SK-N-MC (cell line): ENCODE data around the gene DGCR2.
"Not testable (repeated sequence)": the region's sequence is repeated elsewhere in the genome, so short reads cannot be mapped to it uniquely, and the experiment has no call there.

ENCODE experiments used
- DNase-seq: peaks from one replicate; pipeline ENCODE4 v3.0.0-alpha.2; 2011; ENCODE audit warnings: low read depth, low spot score
- H3K27ac ChIP-seq: fragments of 200-600 bp; sonication (generic); 2 replicates; pipeline ENCODE4 v1.5.1; 2016; ENCODE audit warnings: mixed run types
- H3K36me3 ChIP-seq: fragments of 200-600 bp; sonication (generic); 2 replicates; pipeline ENCODE4 v1.6.1; 2017; ENCODE audit warnings: antibody characterized with exemption, low read length, mixed read lengths; ENCODE audit not compliant: insufficient read depth
- H3K4me3 ChIP-seq: fragments of 200-600 bp; sonication (generic); 2 replicates; pipeline ENCODE4 v1.5.1; 2016
- H3K9ac ChIP-seq: fragments of 200-600 bp; sonication (generic); 2 replicates; pipeline ENCODE4 v1.8.0; 2017; ENCODE audit warnings: mixed run types, mixed read lengths; ENCODE audit not compliant: insufficient read length
- H3K9me3 ChIP-seq: fragments of 200-600 bp; sonication (generic); 2 replicates; pipeline ENCODE4 v1.6.1; 2017; ENCODE audit warnings: low read depth, mild to moderate bottlenecking, antibody characterized with exemption, low read length, moderate library complexity, mixed read lengths
- EZH2 ChIP-seq: fragments of 200-600 bp; sonication (generic); IDR thresholded peaks from one replicate; pipeline ENCODE4 v1.6.1; 2017; ENCODE audit warnings: antibody characterized with exemption
- FOXP2 ChIP-seq: optimal IDR thresholded peaks from 2 replicates; pipeline ENCODE3; 2011; ENCODE audit warnings: mild to moderate bottlenecking, moderate library complexity; ENCODE audit not compliant: insufficient read depth; ENCODE audit errors: extremely low read length, control extremely low read depth
- POLR2AphosphoS5 ChIP-seq: IDR thresholded peaks from 2 replicates; pipeline ENCODE4 v1.6.1; 2012; ENCODE audit warnings: mild to moderate bottlenecking, low read depth, low read length, borderline replicate concordance

DGCR2 gene

GRCh38 chr22:19038728-19039447 lies 83.3 kb downstream of the DGCR2 start:
- H3K9ac ChIP-seq, result no peak overlapping the region
- no peak overlapping the region for H3K27ac ChIP-seq
- H3K36me3 ChIP-seq, result no peaks in the 10 kb centered on the region; the same call in 1 of the 2 replicates
- no peak for DNase-seq
- no peak overlapping the region for H3K4me3 ChIP-seq
- TF ChIP-seq EZH2 (no peak), POLR2AphosphoS5 (no peak), FOXP2 (no peak)
- no peaks in the 10 kb centered on the region for H3K9me3 ChIP-seq

- Histone ChIP-seq H3K9ac (no peak overlapping the region), H3K4me3 (no peak overlapping the region), H3K36me3 (no peaks in the 10 kb centered on the region; the same call in 1 of the 2 replicates), H3K9me3 (no peaks in the 10 kb centered on the region), H3K27ac (no peak overlapping the region)
- no peak for TF ChIP-seq FOXP2
- no peak for TF ChIP-seq EZH2
- TF ChIP-seq POLR2AphosphoS5, result no peak
- no peak for DNase-seq
Measured at GRCh38 chr22:19038164-19038546, 84.1 kb downstream of the DGCR2 start.

GRCh38 chr22:19037282-19038163 lies 84.7 kb downstream of the DGCR2 start:
- no peaks in the 10 kb centered on the region for H3K9me3 ChIP-seq
- H3K9ac ChIP-seq, result no peak overlapping the region

GRCh38 chr22:19036523-19037273 lies 85.5 kb downstream of the DGCR2 start:
- H3K27ac ChIP-seq, result no peak overlapping the region
- DNase-seq, result no peak
- TF ChIP-seq EZH2 (no peak), POLR2AphosphoS5 (no peak; the same call in 1 of the 2 replicates), FOXP2 (no peak)
- H3K9me3 ChIP-seq, result no peaks in the 10 kb centered on the region
- H3K9ac ChIP-seq, result no peak overlapping the region
- H3K4me3 ChIP-seq, result no peak overlapping the region
- no peaks in the 10 kb centered on the region; the same call in 1 of the 2 replicates for H3K36me3 ChIP-seq

More at GRCh38 chr22:19037282-19038163, 84.7 kb downstream of the DGCR2 start:
- Histone ChIP-seq H3K4me3 (no peak overlapping the region), H3K36me3 (no peaks in the 10 kb centered on the region; the same call in 1 of the 2 replicates), H3K27ac (no peak overlapping the region)
- TF ChIP-seq EZH2, result no peak
- no peak for TF ChIP-seq FOXP2
- TF ChIP-seq POLR2AphosphoS5, result no peak
- DNase-seq, result no peak

GRCh38 chr22:19036229-19036522 lies 86.0 kb downstream of the DGCR2 start:
- Histone ChIP-seq H3K4me3 (no peak overlapping the region), H3K9ac (no peak overlapping the region), H3K9me3 (no peaks in the 10 kb centered on the region), H3K27ac (no peak overlapping the region), H3K36me3 (no peaks in the 10 kb centered on the region)
- no peak for DNase-seq
- TF ChIP-seq FOXP2 (no peak), EZH2 (no peak), POLR2AphosphoS5 (no peak)

DNA sequence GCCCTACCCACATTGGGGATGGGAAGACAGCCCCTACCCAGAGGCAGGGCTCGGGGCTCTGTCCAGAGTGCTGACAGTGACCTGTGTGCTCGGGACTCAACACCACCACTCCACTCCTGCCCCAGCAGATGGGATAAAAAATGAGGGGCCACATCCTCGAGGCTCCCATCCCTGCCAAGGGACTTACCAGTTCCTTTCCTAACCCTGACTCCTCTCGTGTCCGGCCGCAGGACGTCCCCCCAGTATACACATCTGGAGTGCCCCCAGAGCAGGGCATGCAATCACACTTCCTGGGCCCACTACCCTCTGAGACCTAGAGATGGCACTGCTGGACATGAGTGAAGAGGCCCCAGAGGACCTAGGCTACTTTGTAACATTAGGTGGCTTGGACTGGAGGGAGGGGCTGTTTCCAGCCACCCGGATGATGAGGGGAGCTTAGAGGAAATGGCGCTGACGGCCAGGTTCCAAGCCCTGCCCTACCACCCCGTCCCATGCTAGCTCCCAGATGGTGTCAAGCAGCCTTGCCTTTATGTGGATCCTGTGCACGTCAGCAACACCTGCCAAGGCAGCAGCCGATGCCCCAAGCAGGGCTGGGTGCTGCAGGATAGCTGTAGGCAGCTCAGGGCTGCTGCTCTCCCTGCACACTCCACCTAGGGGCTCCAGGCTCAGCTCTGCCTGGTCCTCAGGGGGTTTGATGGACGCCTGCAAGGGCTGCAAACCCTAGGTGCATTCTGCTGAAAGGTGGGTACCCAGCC lies 86.6 kb downstream of the DGCR2 start:
- no peak for DNase-seq
- no peak overlapping the region for H3K9ac ChIP-seq
- H3K27ac ChIP-seq, result no peak overlapping the region
- H3K9me3 ChIP-seq, result no peaks in the 10 kb centered on the region
- H3K36me3 ChIP-seq, result no peaks in the 10 kb centered on the region
- TF ChIP-seq EZH2 (no peak), POLR2AphosphoS5 (no peak), FOXP2 (no peak)
- no peak overlapping the region for H3K4me3 ChIP-seq

GRCh38 chr22:19035126-19035473 lies 87.1 kb downstream of the DGCR2 start:
- not testable (repeated sequence) for H3K4me3 ChIP-seq, H3K36me3 ChIP-seq, H3K9me3 ChIP-seq, H3K9ac ChIP-seq, H3K27ac ChIP-seq, DNase-seq

GRCh38 chr22:19034724-19035120 lies 87.5 kb downstream of the DGCR2 start:
- not testable (repeated sequence) for H3K9me3 ChIP-seq, H3K9ac ChIP-seq, DNase-seq, H3K36me3 ChIP-seq, H3K27ac ChIP-seq, H3K4me3 ChIP-seq

DNA sequence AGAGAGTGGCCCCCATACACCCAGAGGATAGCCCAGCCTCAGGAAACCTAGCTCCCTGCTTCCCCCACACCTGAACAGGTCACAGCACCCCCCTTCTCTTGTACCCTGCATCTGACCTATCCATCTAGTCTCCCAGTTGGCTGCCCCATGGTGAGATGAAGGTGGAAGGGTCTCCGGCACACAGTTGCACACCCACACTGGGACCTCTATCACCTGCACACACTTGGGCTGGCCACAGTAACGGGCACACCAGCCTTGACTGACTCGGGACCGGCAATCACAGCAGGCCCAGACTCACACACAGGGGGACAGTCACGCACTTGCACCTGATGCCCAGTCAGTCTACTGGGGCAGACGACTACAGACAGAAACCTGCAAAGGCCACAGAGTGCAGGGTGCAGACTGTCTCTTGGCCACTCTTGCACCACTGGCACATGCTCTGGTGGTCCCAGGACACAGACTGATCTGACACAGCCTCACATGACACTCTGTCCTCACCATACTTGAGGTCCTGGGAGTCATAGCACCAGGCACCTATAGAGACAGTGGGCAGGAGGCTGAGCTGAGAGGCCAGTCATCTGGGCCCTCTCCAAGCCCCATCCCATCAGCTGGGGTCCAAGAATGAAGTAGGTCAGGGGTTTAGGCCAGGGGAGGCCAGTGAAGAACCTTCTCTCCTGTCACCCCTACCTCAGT lies 88.0 kb downstream of the DGCR2 start:
- not testable (repeated sequence) for H3K36me3 ChIP-seq, H3K9me3 ChIP-seq, H3K27ac ChIP-seq, H3K9ac ChIP-seq, H3K4me3 ChIP-seq, DNase-seq

GRCh38 chr22:19033568-19033905 lies 88.7 kb downstream of the DGCR2 start:
- H3K4me3 ChIP-seq, H3K9me3 ChIP-seq, DNase-seq, H3K9ac ChIP-seq, H3K36me3 ChIP-seq, H3K27ac ChIP-seq: not testable (repeated sequence)

DNA sequence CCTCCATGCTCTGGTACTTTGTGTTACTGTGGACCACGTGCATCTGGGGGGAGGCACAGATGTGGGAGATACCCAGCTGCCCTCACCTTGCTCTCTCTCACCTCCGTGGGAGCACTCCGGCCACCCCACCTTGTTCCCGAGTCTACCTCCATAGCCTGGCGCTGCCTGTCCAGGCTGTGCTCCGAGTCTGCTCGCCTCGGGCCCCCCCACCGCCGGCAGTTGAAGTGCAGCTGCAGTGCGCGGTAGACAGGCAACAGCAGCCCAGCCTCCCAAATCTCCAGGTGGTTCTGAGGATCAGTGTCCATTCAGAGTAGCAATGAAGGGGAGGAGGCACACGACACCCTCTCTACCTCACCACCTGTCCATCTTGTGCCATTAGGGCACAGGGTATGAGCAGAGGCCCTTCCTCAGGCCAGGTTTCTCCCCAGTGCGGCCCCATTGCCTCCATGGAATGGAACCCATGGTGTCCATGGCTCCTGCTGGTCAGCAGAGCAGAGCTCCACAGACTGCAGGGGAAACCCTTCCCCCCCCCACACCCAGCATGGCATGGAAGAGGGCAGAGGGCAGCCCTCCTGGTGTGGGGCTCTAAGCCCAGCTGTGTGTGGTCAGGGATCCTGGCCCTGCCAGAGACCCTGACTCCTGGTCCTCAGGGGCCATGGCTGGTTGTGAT lies 89.2 kb downstream of the DGCR2 start:
- not testable (repeated sequence) for H3K27ac ChIP-seq, DNase-seq, H3K4me3 ChIP-seq, H3K9ac ChIP-seq, H3K36me3 ChIP-seq, H3K9me3 ChIP-seq
